HCT116 (cell line): ENCODE results near the gene STX19. TPM values are rescaled to one million over a fixed set of nuclear protein-coding genes. Genes with fewer than 3 reads are reported as not detected.
"Not testable (repeated sequence)": the region's sequence is repeated elsewhere in the genome, so short reads cannot be mapped to it uniquely, and the experiment has no call there.

Experiments used
- ATAC-seq: fragments of 200-7000 bp; cut with Tn5 transposase; 2 replicates; pipeline ENCODE4 v1.9.1; 2020; ENCODE audit warnings: mild to moderate bottlenecking, moderate library complexity
- BruUV-seq: library from RNA; stranded (reverse); fragments of 400-500 nt; replicated peaks from 2 replicates; lab custom pipeline; 2021; lab: Mats Ljungman, UMichigan
- CTCF ChIA-PET: fragments of 300-600 bp; sonication (Branson Sonifier 250); formaldehyde crosslinking; loops from one replicate; lab custom pipeline; 2021; ENCODE audit warnings: antibody characterized with exemption; lab: Charles Lee
- POLR2A ChIA-PET: fragments of 300-600, 350-600 bp; sonication (Branson Sonifier 250); formaldehyde crosslinking; loops from one replicate; lab custom pipeline; 2021; ENCODE audit warnings: antibody characterized with exemption; lab: Charles Lee
- RAD21 ChIA-PET, 2 experiments: fragments of 300-600 bp; sonication (Branson Sonifier 250); formaldehyde crosslinking; loops; one replicate each; lab custom pipeline; 2023; ENCODE audit warnings: low total read pairs in 2 of 2; ENCODE audit not compliant: uncharacterized antibody in 2 of 2, unreplicated experiment in 2 of 2, low non-redundant PET in 1 of 2; lab: Charles Lee
- DNase-seq: peaks from one replicate; pipeline ENCODE4 v3.0.0-alpha.2; 2010; ENCODE audit warnings: low read depth, low spot score
- H2AFZ ChIP-seq: fragments of 200-600 bp; shearing (Covaris generic), sonication (generic); 2 replicates; pipeline ENCODE4 v1.6.1; 2017; ENCODE audit warnings: low read depth, mixed run types, mixed read lengths, antibody characterized with exemption, low read length; ENCODE audit not compliant: poor library complexity, severe bottlenecking
- H3K27ac ChIP-seq: 2 replicates; pipeline ENCODE4 v1.5.1; 2012; ENCODE audit warnings: low read depth, low read length
- H3K27me3 ChIP-seq: fragments of 200-600 bp; sonication (generic); 2 replicates; pipeline ENCODE4 v1.6.1; 2016; ENCODE audit warnings: mixed run types, low read length, mixed read lengths; ENCODE audit not compliant: insufficient read depth
- H3K36me3 ChIP-seq, 2 experiments: fragments of 200-500 bp in 1 of 2; fragments of 200-600 bp in 1 of 2; sonication (Bioruptor generic) in 1 of 2; sonication (generic) in 1 of 2; 2 replicates each; pipeline versions ENCODE4 v1.5.1 to v1.6.1; 2014 to 2016; ENCODE audit warnings: low read length in 2 of 2, inconsistent platforms in 1 of 2, mixed read lengths in 1 of 2, mixed run types in 1 of 2; ENCODE audit not compliant: insufficient read depth in 2 of 2, control insufficient read depth in 1 of 2
- H3K4me1 ChIP-seq, 2 experiments: fragments of 200-600 bp in 1 of 2; sonication (generic) in 1 of 2; 2 replicates each; pipeline versions ENCODE4 v1.5.1 to v1.6.1; 2012 to 2017; ENCODE audit warnings: low read length in 2 of 2, inconsistent platforms in 1 of 2, mild to moderate bottlenecking in 1 of 2, mixed read lengths in 1 of 2, mixed run types in 1 of 2, moderate library complexity in 1 of 2; ENCODE audit not compliant: insufficient read depth in 2 of 2, control insufficient read depth in 1 of 2
- H3K4me2 ChIP-seq: fragments of 200-600 bp; sonication (generic); 2 replicates; pipeline ENCODE4 v1.6.1; 2017; ENCODE audit warnings: mixed run types, low read length, mixed read lengths
- H3K4me3 ChIP-seq, 2 experiments: fragments of 200-600 bp in 1 of 2; sonication (generic) in 1 of 2; replicated peaks in 1 of 2; 2 replicates each; pipeline ENCODE4 v1.5.1; 2011 to 2016; ENCODE audit warnings: low read length in 2 of 2, control low read depth in 1 of 2, low read depth in 1 of 2, mild to moderate bottlenecking in 1 of 2, mixed read lengths in 1 of 2, mixed run types in 1 of 2
- H3K79me2 ChIP-seq: fragments of 200-600 bp; sonication (generic); 2 replicates; pipeline ENCODE4 v1.6.1; 2017; ENCODE audit warnings: mild to moderate bottlenecking, mixed run types, low read length, moderate library complexity, mixed read lengths; ENCODE audit not compliant: insufficient read depth
- H3K9ac ChIP-seq: fragments of 200-600 bp; sonication (generic); 2 replicates; pipeline ENCODE4 v1.6.1; 2016; ENCODE audit warnings: low read length, mixed read lengths
- H3K9me2 ChIP-seq: fragments of 200-600 bp; sonication (generic), shearing (Covaris generic); 2 replicates; pipeline ENCODE4 v1.6.1; 2017; ENCODE audit warnings: mixed run types, mild to moderate bottlenecking, moderate library complexity; ENCODE audit not compliant: insufficient read depth
- H3K9me3 ChIP-seq, 2 experiments: fragments of 200-500 bp in 1 of 2; fragments of 200-600 bp in 1 of 2; sonication (Bioruptor generic) in 1 of 2; sonication (generic) in 1 of 2; 2 replicates each; pipeline ENCODE4 v1.6.1; 2014 to 2017; ENCODE audit warnings: low read length in 2 of 2, mixed read lengths in 2 of 2, inconsistent platforms in 1 of 2, low read depth in 1 of 2, mild to moderate bottlenecking in 1 of 2, mixed run types in 1 of 2, moderate library complexity in 1 of 2; ENCODE audit not compliant: control insufficient read depth in 1 of 2, insufficient read depth in 1 of 2
- H4K20me1 ChIP-seq: fragments of 200-600 bp; sonication (generic), shearing (Covaris generic); 2 replicates; pipeline ENCODE4 v1.6.1; 2017; ENCODE audit warnings: mixed run types, mild to moderate bottlenecking, moderate library complexity; ENCODE audit not compliant: insufficient read depth
- intact Hi-C: fragments of 100-400 bp; cut with micrococcal nuclease; formaldehyde crosslinking; loops from 2 replicates; pipeline ENCODE4 v1.10.0; 2022
- total RNA-seq: library from RNA; stranded (reverse); gene quantifications from one replicate; pipeline ENCODE4 v1.2.1, GENCODE V29; 2021; ENCODE audit not compliant: unreplicated experiment

Gene STX19
- total RNA-seq, 1 experiment from 2014 or later = not detected

DNA sequence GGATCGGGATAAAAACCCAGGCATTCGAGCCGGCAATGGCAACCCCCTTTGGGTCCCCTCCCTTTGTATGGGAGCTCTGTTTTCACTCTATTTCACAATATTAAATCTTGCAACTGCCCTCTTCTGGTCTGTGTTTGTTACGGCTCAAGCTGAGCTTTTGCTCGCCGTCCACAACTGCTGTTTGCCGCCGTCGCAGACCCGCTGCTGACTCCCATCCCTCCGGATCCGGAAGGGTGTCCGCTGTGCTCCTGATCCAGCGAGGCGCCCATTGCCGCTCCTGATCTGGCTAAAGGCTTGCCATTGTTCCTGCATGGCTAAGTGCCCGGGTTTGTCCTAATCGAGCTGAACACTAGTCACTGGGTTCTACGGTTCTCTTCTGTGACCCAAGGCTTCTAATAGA lies 63.3 kb downstream of the STX19 start:
- H3K4me2 ChIP-seq, H3K4me3 ChIP-seq, H3K9ac ChIP-seq, H3K4me1 ChIP-seq, H3K36me3 ChIP-seq, H2AFZ ChIP-seq, intact Hi-C loops, ATAC-seq, DNase-seq, H3K79me2 ChIP-seq, POLR2A ChIA-PET, RAD21 ChIA-PET, BruUV-seq, H3K27ac ChIP-seq, H4K20me1 ChIP-seq, CTCF ChIA-PET, H3K27me3 ChIP-seq, H3K9me2 ChIP-seq, H3K9me3 ChIP-seq: not testable (repeated sequence)

Other genes starting within 250 kb of the STX19 start
- 9.6 TPM for gene PROS1, start 54.7 kb downstream of the STX19 start, total RNA-seq
- gene ARL13B, start 48.4 kb downstream of the STX19 start, total RNA-seq = 8.2 TPM
- 1.8 TPM for gene DHFR2, start 34.3 kb upstream of the STX19 start, total RNA-seq
- gene NSUN3, start 34.5 kb upstream of the STX19 start, total RNA-seq = 6.6 TPM